GM21390 (cell line): ENCODE results near the gene FAM53B.
"Not testable (repeated sequence)": the region's sequence is repeated elsewhere in the genome, so short reads cannot be mapped to it uniquely, and the experiment has no call there.

ENCODE experiments used
- ATAC-seq: cut with Tn5 transposase; IDR thresholded peaks from one replicate; pipeline ENCODE4 v1.9.1; 2021; ENCODE audit not compliant: unreplicated experiment

FAM53B gene

DNA sequence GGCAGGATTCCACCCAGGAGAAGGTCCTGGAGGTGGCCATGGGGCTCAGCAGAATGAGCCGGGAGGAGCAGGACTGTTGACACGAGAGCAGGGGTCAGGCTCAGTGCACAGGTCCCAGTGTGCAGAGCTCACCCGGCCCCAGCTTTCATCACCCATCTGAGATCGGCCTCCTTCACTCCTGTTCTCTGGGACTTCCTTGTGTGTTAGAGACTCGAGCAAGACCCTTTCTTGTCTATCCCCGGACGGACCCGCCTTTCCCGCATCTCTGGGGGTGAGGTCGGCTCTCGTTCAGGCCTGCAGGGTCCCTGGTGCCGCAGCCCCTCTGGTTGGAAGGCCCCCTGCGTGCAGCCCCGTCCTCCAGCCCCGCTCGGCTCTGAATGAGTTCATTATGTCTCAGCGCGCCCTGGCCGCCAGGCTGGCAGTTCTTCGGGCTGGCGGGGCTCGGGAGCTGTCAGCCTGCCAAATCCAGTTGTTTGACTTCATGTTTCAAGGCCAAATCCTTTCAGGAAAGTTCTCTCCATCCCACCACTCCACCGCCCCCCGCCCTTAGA is 154.6 kb downstream of the FAM53B start:
- no peak for ATAC-seq

- ATAC-seq: no peak
These were observed 155.3 kb downstream of the FAM53B start for GRCh38 chr10:124588736-124589490.

GRCh38 chr10:124588341-124588735 is 155.8 kb downstream of the FAM53B start:
- ATAC-seq: not testable (repeated sequence)

GRCh38 chr10:124587811-124588211 is 156.4 kb downstream of the FAM53B start:
- ATAC-seq: no peak

DNA sequence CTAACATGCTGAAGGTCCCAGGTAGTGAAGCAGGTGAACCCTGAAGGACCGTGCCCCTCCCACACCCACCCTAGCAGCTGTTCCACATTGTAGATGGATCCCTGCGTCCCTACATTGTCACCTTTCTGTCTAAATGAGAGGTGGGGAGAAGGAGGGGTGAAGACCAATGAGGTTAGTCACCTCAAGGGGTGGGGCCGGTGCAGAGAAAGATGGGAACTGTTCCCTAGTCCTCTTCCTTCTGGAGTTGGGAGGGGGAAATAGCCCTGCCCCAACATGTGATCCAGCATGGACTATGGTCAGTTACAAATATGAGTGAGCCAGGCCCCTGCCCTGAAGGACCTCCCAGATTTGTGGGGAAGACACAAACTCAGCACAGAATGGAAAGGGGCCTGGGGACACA is 158.0 kb downstream of the FAM53B start:
- no peak for ATAC-seq

- ATAC-seq: no peak
These were observed 165.2 kb downstream of the FAM53B start for GRCh38 chr10:124579011-124579399.

DNA sequence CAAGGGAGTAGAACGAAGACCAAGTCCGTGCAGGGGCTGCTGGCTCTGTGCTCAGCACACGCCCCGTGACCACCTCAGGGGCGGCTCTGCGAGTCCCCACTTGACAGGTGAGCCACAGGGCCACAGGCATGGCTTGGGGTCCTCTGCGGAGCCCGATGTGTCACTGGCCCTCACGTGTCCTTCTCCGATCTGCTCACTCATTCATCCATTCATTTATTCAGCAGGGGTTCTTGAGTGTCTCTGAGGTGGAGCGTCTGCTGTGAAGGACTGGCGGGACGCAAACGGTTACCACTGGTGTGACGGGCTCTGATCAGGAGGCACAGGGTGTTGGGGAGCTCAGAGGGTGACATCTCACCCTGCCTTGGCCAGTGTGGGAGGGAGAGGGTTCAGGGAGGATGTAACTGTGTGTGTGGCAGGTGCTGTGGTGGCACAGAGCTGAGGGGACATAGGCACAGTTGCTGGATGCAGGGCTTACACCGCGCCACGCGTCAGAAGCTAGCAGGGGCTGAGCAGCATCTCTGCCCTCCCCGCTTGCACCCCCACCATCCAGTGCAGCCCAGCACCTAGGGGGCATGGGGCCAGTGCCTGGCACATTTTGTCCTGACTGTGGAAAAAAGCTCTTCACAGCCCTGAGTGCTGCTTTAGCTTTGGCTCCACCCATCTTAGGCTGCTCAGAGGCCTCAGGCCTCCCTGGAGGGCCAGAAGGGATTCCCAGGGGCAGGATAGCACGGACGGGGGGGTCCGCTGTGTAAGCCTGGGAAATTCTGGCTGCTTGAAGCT is 165.8 kb downstream of the FAM53B start:
- no peak for ATAC-seq

DNA sequence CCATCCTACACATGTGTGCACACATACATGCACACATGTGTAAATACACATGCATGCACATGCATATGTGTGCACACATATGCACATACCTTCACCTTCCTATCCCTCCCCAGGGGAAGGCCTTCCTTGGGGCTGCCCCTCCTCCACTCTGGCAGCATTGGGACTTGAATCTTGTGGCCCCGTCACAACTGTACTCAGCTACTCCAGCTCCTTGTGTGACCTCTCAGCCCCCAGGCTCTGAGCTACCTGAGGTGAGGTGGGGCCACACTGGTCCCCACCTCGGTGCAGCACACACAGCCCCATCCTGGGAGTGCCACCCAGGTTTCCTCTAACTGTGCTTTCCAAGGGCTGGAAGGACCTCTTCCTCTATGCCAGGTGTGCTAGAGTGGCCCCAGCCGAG is 166.5 kb downstream of the FAM53B start:
- ATAC-seq: no peak

DNA sequence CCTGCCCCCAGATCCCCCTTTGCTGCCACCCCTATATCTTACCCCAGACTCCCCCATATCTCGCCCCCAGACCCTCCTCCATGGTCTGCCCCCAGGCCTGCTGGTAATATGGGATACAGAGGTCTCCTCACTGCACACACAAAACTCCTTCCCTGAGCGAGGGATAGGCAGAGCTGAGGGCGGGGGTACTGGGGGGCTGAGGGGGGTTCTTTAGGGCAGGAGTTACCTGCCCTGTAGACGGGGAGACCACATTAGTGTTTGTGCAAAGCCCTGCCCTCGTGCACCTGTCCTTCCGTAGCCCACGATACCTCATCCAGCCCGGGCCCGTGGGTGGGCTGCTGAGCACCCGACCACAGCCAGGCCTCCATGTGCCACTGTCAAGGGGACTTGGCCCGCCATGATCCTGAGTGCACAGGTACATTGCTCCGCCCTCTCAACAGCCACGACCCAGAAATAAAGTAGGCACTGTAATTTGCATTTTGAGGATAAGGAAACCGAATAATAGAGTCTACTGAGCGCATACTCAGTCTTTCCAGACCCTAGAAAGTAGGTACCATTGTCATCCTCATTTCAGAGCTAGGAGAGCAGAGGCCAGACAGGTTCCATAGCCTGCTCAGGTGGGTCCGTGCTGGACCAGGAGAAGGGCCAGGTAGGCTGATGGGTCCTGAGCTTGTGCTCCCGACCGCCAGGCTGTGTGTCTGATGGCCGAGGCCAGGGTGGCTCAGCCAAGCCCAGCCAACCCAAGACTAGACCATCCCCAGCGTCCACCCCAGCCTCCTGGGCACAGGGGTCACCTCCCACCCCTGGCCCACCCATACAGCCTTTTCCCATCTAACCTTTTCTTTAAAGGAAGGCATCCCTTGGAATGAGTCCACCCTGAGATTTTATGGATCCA is 167.4 kb downstream of the FAM53B start:
- ATAC-seq: no peak

DNA sequence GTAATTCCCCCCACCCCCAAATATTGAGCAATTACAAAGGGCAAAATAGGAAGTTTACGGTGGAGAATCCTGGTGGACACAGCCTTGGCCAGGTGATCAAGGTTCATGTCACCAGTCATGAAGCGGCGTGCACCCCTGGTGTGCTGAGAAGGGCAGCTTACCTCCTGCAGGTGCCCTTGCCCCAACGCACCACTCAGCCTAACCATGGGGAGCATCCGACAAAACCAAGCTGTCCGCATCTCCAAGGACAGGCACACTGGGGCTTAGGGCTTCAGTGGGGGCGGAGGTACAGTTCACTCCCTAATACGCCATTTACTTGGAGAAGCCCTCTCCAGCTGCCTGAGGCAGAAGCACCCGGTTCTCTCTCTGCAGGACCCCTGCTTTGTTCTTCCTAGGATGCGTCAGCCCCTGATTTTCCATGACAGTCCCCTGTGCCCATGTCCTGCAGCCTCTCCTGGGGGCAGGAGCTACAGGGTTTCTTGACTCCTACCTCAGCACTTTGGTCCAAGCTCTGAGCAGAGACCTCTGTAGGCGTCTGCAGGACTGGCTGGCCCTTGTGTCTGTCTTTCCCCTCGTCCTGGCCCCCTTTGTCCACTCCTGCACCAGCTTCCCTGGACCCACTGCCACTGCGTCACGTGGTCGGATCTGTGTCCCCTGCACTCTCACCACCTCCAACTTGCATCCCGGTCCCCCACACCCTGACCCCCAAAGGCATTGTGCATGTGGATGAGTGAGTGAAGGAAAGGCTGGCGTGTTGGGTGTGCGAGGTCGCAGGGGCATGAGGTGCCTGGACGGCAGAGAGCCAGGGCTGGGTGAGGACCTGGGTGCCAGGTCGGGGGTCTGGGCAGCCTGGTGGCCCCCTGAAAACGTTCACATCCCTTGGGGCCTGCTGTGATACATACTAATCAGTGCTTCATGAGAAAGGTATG is 168.8 kb downstream of the FAM53B start:
- ATAC-seq: no peak

- no peak for ATAC-seq
These were observed 169.6 kb downstream of the FAM53B start for GRCh38 chr10:124574456-124575070.

- no peak for ATAC-seq
These were observed 170.3 kb downstream of the FAM53B start for GRCh38 chr10:124573726-124574455.

DNA sequence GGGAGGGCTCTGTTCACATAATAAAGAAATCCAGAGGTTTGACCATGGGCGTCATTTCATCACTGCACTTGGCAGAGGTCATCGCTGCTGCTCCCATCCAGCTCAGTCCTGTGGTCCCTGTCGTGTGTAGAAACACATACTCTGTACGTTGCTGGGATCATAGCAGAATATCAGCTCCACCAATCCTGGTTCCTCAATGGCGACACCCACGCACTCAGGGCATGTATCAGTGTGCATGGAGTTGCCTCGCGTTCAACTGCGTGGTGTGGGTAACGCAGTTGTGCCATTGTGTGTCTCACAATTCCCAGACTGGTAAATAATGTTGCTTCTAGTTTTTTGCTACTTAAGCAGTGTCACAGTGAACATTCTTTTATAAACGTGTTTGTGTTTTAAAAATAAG is 171.4 kb downstream of the FAM53B start:
- ATAC-seq: no peak

- no peak for ATAC-seq
These were observed 173.5 kb downstream of the FAM53B start for GRCh38 chr10:124570646-124571045.

DNA sequence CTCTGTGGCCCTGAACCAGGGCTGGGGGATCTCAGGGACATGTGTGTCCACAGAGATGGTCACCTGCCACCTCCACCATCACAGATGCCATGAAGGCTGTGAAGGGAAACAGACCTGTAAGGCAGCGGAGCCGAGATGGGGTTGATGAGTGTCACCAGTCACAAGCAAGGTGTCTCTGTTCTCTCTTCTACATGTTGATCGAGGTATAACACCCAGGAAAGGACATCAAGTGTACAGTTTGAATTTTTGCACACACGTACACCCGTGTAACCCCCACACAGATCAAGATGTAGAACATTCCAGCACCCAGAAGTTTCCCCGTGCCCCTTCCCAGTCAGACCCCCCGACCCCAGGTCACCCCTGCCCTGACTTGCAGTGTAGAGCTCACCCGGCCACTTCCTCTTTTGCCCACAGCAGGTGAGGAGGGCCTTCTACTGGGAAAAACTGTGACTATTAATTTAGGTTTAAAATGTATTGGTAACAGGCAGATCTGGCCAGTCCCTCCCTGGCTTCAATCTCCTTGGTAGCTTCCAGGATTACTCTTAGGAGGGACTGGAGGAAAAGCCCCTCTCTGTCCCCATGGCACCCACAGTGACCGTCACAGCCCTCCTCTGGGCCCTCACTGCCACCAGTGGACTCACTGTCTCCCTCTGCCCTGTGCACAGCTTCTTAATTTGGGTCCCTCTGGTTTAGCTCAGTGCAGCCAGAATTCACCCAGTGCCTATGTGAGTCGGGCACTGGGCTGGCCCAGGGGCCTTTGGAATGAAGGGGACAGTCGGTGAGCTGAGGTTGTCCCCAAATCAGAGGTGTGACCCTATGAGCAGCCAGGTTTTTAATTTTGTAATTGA is 174.3 kb downstream of the FAM53B start:
- no peak for ATAC-seq
